GM18951 (cell line): ENCODE measurements around the gene TDO2.
"Not testable (repeated sequence)": the region's sequence is repeated elsewhere in the genome, so short reads cannot be mapped to it uniquely, and the experiment has no call there.

ENCODE experiments used
- POLR2A ChIP-seq: IDR thresholded peaks from 4 replicates; pipeline ENCODE4 v1.6.1; 2011; ENCODE audit warnings: mild to moderate bottlenecking; ENCODE audit not compliant: insufficient read length, insufficient read depth; ENCODE audit errors: extremely low read depth
- in situ Hi-C: fragments of 300-500 bp; cut with MboI; formaldehyde crosslinking; loops from one replicate; pipeline ENCODE4 v1.12.0; 2022; ENCODE audit warnings: low sequenced_read_pairs, mixed read lengths, inconsistent platforms; ENCODE audit not compliant: unreplicated experiment

Gene TDO2

DNA sequence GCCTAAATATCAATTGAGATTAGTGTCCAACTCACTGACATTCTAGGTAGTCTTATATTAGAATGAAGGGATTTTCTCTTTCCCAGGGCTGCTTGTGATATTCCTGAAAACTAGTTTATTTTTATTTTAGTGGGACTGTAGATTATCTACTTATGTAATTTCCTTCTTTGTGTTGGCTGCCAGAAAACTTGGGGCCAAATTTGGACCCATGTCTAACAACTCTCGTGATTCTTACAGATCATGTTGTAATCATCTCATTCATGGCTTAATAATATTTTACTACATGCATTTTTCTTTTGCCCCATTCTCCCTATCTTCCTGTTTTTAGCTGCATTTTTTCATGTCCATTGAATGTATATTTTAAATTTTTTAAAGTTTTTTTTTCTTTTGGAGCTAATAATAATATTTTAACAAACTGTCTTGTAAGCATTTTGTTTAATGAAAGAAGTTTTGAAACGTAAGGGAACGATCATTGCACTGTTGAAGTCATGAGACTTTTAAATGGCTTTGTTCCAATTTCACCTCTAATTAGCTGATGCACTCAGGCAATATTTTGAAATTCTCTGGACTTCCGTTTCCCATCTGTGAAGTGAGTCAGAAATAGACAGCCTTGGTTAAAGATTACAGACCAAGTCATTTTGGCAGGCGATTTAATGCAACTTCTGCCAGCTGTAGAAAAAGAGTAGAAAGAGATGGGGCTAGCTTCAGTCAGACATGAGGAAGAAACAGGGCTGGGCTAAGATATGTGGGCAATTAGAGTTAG, 14.3 kb upstream of the TDO2 start:
- no peak for TF ChIP-seq POLR2A
- in situ Hi-C loops, result no loop called here

DNA sequence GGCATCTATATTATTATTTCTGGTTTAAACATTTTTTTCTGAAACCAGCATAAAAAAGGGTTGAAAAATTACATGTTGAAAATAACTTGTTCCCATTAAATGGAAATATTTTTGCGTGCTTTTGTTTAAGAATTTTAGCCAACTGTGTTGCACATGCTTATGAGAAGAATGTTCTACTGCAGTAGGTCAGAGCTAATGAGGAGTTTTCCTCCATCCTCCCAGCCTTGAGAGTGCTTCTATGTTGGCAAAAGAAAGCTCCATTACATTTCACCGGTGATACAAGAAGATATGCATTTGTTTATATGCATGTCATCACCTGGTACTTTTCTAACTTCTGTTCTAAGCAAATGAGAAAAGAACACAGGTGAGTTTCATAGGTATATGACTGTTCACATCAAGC, 13.6 kb upstream of the TDO2 start:
- no peak for TF ChIP-seq POLR2A
- in situ Hi-C loops, result no loop called here

DNA sequence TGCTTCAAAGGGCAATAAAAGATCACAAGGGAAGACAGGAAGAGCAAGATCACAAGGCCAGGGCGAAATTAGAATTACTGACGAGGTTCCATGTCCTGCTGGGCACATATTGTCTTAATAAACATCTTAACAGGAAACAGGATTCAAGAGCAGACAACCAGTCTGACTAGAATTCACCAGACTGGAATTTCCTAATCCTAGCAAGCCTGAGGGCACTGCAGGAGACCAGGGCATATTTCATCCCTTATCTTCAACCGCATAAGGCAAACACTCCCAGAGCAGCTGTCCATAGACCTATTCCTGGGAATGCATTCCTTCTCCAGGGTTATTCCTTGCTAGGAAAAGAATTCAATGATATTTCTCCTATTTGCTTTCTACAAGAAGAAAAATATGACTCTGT, 12.4 kb upstream of the TDO2 start:
- no peak for TF ChIP-seq POLR2A
- in situ Hi-C loops, result no loop called here

DNA sequence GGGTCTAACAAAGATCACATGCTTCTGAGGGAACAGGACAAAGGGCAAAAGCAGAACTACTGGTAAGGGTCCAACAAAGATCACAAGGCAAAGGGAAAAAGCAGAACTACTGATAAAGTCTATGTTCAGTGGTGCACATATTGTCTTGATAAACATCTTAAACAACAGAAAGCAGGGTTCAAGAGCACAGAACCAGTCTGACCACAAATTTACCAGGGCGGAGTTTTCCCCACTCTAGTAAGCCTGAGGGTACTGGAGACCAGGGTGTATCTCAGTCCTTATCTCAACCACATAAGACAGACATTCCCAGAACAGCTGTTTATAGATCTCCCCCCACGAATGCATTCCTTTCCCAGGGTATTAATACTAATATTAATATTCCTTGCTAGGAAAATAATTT, 5.1 kb upstream of the TDO2 start:
- in situ Hi-C loops, result not testable (repeated sequence)

DNA sequence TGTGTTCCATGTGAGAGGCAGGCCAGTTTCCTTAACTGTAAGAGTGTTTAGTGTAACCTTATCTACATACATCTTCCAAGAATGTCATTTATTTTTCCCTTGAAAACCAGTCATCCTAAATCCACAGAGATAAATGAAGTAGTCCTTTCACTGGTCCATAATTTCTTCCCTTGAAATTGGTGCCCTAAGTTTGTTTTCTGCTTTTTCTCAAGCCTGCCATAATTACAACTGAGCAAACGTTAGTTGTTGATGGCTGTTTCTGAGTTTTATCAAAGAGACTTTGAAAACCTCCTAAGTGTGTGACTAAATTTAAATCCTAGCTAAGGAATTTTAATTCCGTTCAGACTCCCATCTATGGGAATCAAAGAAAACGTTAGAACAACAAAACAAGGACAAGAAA, 3.6 kb upstream of the TDO2 start:
- TF ChIP-seq POLR2A, result no peak
- in situ Hi-C loops, result no loop called here

DNA sequence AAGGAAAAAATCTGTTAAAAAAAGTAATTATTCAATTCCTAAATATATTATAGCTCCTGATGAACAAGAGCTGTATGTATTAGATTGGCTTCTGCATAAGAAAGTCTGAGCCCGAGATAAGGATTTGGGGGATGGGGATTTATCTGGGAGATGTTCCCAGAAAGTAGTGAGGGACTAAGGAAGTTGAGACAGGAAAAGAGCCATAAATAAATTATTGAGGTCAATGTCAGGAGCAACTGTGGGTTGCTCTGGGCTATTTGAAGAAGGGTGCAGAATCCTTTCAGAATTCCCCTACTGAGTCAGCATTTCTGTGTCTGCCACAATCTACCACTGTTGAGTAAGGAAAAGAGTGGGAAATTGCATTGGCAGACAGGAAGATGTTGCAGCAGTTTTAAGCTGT, 3.1 kb upstream of the TDO2 start:
- in situ Hi-C loops, result no loop called here

DNA sequence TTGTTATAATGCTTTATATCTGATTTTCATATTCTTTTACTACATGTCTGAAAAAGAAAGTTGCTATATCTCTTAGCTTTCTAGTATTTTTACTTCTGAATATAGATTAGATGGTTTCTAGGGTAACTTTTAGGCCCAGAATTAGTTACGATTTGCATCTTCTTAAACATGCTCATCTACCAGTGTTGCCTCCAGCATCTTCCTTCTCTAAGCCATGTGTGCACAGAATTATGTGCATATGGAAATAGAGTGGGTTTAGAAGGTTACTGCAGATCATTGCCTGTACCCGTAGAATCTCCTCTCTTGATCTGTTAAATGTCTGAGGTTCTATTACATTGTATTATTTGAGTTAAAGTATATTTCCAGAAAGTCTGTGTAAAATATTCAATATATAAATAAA, 2.5 kb upstream of the TDO2 start:
- in situ Hi-C loops, result no loop called here

More for the DNA sequence above, 3.1 kb upstream of the TDO2 start:
- TF ChIP-seq POLR2A, result no peak

DNA sequence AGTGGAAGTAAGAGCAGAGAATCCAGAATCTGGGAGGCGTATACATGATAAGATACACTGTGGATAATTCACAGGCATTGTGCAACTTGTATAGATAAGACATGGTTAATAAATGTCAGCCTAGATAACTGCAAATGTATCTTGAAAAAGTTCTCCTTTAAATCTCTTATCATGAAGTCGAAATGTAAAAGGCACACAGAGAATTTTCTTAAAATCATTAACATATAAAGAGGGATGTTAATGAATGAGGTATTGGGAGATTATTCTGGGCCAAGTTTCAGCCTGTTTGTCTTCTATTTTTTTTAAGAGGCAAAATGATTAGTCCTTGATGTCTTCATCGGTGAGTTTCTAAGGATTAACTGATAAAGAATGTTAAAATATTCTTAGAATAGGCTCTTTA, 835 bp downstream of the TDO2 start:
- no peak for TF ChIP-seq POLR2A

More for the DNA sequence above, 2.5 kb upstream of the TDO2 start:
- TF ChIP-seq POLR2A, result no peak

DNA sequence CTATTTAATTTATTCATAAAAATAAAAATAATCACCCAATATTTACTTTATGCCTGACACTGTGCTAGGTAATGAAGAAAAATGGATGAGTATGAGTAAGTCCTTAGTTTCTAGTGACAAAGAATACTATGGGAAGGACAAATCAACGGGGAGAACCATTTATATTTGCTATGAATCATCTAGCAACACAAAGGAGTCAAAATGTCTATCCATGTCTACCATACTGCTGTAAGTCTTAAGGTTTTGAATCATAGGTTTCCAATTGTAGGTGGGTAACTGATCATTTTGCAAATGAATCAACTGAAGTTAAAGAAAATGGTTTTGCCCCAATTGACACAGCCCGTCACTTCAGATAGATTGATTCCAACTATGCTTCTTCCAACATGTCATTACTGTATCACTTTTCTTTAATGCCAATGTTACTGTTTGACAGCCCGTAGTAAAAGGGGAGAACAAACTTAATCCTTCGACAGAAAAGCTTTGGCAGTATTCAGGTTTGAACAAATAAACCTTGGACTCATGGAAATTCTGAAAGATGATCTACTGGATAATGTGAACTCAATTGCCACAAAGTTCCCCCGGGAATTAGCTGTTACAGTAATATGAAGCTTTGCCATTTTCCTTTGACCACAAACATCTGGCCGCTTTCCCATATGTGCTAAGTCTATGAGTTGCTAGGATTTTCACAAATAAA, 3.2 kb downstream of the TDO2 start:
- in situ Hi-C loops, result no loop called here
- no peak for TF ChIP-seq POLR2A

More for the DNA sequence above, 835 bp downstream of the TDO2 start:
- in situ Hi-C loops, result no loop called here

DNA sequence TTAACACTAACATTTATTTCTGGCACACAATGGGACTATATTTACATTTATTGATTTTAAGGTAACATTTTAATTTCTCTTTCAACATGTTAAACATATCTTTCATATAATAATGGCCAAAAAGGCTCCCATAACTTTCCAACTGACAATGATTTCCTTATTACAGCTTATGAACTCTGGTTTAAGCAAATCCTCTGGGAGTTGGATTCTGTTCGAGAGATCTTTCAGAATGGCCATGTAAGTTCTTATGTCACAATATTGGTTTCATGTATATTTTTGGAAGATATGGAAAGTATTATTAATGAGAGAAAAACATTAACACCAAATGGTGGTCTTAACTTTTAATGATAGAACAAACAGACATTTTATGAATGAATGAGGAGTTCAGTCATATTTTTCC, 4.1 kb downstream of the TDO2 start:
- in situ Hi-C loops, result no loop called here
- TF ChIP-seq POLR2A, result no peak

DNA sequence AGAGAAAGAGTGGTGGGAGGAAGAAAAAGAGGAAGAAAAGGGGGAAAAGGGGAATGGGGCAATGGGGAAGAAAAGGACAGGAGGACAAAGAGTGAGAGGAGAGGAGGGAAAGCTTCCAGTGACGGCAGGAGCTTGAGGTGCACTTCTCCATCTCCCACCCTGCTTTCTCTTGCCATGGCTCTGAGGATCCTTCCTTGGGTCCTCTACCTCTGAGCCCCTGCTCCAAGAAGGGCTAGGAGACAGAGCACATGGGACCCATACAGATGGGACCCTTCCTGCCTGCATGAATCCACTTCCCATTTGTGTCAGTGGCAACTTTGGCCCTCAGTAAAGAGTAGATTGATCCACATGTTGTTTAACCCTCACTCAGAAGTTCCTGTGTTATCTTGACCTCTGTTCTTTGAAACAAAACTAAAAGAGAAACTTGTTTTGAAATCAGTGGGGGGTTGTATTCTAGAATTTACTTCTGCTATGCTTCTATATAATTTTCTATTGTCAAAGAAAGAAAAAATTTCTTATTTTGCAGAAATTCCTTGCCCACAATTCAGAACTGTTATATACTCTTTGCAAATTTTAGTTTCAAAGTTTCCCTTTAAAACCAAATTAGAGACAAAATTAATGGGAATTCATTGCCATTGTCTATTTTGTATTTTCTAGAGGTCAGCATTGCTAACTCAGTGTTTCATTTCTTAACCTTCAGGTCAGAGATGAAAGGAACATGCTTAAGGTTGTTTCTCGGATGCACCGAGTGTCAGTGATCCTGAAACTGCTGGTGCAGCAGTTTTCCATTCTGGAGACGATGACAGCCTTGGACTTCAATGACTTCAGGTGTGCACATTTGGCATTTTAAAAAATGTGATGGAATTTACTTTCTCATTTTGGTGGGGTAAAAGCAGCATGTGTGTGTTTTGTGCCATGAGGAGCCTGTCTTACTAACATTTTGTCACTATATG, 5.0 kb downstream of the TDO2 start:
- no peak for TF ChIP-seq POLR2A
- in situ Hi-C loops, result no loop called here

DNA sequence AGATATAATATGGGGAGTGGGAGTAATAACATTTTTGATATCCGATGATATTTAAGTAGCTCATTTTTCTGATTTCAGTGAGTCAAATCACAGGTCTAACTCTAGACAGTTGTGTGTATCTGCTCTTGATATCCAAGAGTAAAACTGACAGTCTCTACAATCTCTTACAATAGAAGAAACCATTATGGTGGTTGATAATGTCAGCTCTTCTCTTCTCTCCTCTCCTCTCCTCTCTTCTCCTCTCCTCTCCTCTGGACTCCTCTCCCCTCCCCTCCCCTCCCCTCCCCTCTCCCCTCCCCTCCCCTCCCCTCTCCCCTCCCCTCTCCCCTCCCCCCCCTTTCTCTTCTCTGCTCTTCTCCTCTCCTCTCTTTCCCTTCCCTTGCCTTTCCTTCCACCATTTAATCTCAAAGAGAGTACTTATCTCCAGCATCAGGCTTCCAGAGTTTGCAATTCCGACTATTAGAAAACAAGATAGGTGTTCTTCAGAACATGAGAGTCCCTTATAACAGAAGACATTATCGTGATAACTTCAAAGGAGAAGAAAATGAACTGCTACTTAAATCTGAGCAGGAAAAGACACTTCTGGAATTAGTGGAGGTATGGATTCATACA, 6.2 kb downstream of the TDO2 start:
- TF ChIP-seq POLR2A, result no peak
- in situ Hi-C loops, result no loop called here

DNA sequence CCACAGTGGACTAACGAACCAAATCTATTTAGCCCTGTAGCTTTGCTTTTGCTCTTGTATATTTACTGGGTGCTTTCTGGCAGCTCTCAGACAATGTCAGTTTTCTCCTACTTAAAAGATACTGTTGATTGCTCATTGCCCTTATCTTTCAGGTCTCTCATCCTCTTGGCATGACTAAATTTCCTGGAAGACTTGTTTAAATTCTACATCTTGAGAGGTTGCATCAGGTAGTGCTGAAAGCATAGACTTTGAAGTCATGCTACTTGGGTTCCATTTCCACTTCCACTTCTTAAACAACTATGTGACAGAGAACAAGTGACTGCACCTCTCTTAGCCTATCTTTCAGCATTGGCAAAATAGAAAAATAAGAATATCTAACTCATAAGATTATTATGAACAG, 8.4 kb downstream of the TDO2 start:
- TF ChIP-seq POLR2A, result no peak
- in situ Hi-C loops, result no loop called here
